SK-N-MC (cell line): Measurements from ENCODE around the gene ZNF410.
A peak's percentile ranks its signal among the peaks of the same experiment; 100 is the strongest.
"Not testable (repeated sequence)": the region's sequence is repeated elsewhere in the genome, so short reads cannot be mapped to it uniquely, and the experiment has no call there.

Experiments used
- DNase-seq: peaks from one replicate; pipeline ENCODE4 v3.0.0-alpha.2; 2011; ENCODE audit warnings: low read depth, low spot score
- H3K27ac ChIP-seq: fragments of 200-600 bp; sonication (generic); 2 replicates; pipeline ENCODE4 v1.5.1; 2016; ENCODE audit warnings: mixed run types
- H3K36me3 ChIP-seq: fragments of 200-600 bp; sonication (generic); 2 replicates; pipeline ENCODE4 v1.6.1; 2017; ENCODE audit warnings: antibody characterized with exemption, low read length, mixed read lengths; ENCODE audit not compliant: insufficient read depth
- H3K4me3 ChIP-seq: fragments of 200-600 bp; sonication (generic); 2 replicates; pipeline ENCODE4 v1.5.1; 2016
- H3K9ac ChIP-seq: fragments of 200-600 bp; sonication (generic); 2 replicates; pipeline ENCODE4 v1.8.0; 2017; ENCODE audit warnings: mixed run types, mixed read lengths; ENCODE audit not compliant: insufficient read length
- H3K9me3 ChIP-seq: fragments of 200-600 bp; sonication (generic); 2 replicates; pipeline ENCODE4 v1.6.1; 2017; ENCODE audit warnings: low read depth, mild to moderate bottlenecking, antibody characterized with exemption, low read length, moderate library complexity, mixed read lengths
- EZH2 ChIP-seq: fragments of 200-600 bp; sonication (generic); IDR thresholded peaks from one replicate; pipeline ENCODE4 v1.6.1; 2017; ENCODE audit warnings: antibody characterized with exemption
- FOXP2 ChIP-seq: optimal IDR thresholded peaks from 2 replicates; pipeline ENCODE3; 2011; ENCODE audit warnings: mild to moderate bottlenecking, moderate library complexity; ENCODE audit not compliant: insufficient read depth; ENCODE audit errors: extremely low read length, control extremely low read depth
- POLR2AphosphoS5 ChIP-seq: IDR thresholded peaks from 2 replicates; pipeline ENCODE4 v1.6.1; 2012; ENCODE audit warnings: mild to moderate bottlenecking, low read depth, low read length, borderline replicate concordance

ZNF410 gene

GRCh38 chr14:73888971-73889370 is 2.3 kb downstream of the ZNF410 start:
- TF ChIP-seq POLR2AphosphoS5 (no peak), FOXP2 (no peak), EZH2 (no peak)
- peaks cover 26% of the 10 kb centered on the region for H3K36me3 ChIP-seq
- DNase-seq = no peak
- no peaks in the 10 kb centered on the region for H3K9me3 ChIP-seq
- H3K9ac ChIP-seq = peak overlapping the region; percentile 96
- peak overlapping the region; percentile 49; the same call in 1 of the 2 replicates for H3K27ac ChIP-seq
- H3K4me3 ChIP-seq = peak overlapping the region; percentile 81

GRCh38 chr14:73889376-73889775 is 2.7 kb downstream of the ZNF410 start:
- Histone ChIP-seq H3K4me3 (no peak overlapping the region), H3K27ac (no peak overlapping the region), H3K9me3 (no peaks in the 10 kb centered on the region), H3K9ac (no peak overlapping the region), H3K36me3 (peaks cover 30% of the 10 kb centered on the region)
- DNase-seq = no peak
- TF ChIP-seq FOXP2 (no peak), EZH2 (no peak), POLR2AphosphoS5 (no peak)

GRCh38 chr14:73894180-73894687 is 7.6 kb downstream of the ZNF410 start:
- H3K9ac ChIP-seq, H3K27ac ChIP-seq, DNase-seq, H3K9me3 ChIP-seq, H3K4me3 ChIP-seq: not testable (repeated sequence)
- peaks cover 70% of the 10 kb centered on the region for H3K36me3 ChIP-seq

GRCh38 chr14:73895939-73896338 is 9.3 kb downstream of the ZNF410 start:
- TF ChIP-seq FOXP2 (no peak), POLR2AphosphoS5 (no peak), EZH2 (no peak)
- Histone ChIP-seq H3K9me3 (no peaks in the 10 kb centered on the region), H3K4me3 (no peak overlapping the region), H3K27ac (no peak overlapping the region), H3K36me3 (peaks cover 82% of the 10 kb centered on the region), H3K9ac (no peak overlapping the region)
- DNase-seq = no peak

GRCh38 chr14:73896521-73896920 is 9.9 kb downstream of the ZNF410 start:
- no peak for DNase-seq

GRCh38 chr14:73903028-73903427 is 16.4 kb downstream of the ZNF410 start:
- Histone ChIP-seq H3K36me3 (peaks cover 73% of the 10 kb centered on the region), H3K4me3 (no peak overlapping the region)

More at GRCh38 chr14:73896521-73896920, 9.9 kb downstream of the ZNF410 start:
- Histone ChIP-seq H3K36me3 (peaks cover 83% of the 10 kb centered on the region), H3K27ac (no peak overlapping the region), H3K9ac (no peak overlapping the region), H3K4me3 (no peak overlapping the region), H3K9me3 (no peaks in the 10 kb centered on the region)
- TF ChIP-seq POLR2AphosphoS5 (no peak), FOXP2 (no peak), EZH2 (no peak)

GRCh38 chr14:73909681-73910080 is 23.0 kb downstream of the ZNF410 start:
- no peak overlapping the region for H3K27ac ChIP-seq
- DNase-seq = no peak
- no peak overlapping the region for H3K9ac ChIP-seq
- no peaks in the 10 kb centered on the region for H3K9me3 ChIP-seq
- H3K36me3 ChIP-seq = peaks cover 85% of the 10 kb centered on the region
- TF ChIP-seq POLR2AphosphoS5 (no peak), FOXP2 (no peak), EZH2 (no peak)
- no peak overlapping the region for H3K4me3 ChIP-seq

More at GRCh38 chr14:73903028-73903427, 16.4 kb downstream of the ZNF410 start:
- Histone ChIP-seq H3K9ac (no peak overlapping the region), H3K9me3 (no peaks in the 10 kb centered on the region), H3K27ac (no peak overlapping the region)
- DNase-seq = no peak
- TF ChIP-seq POLR2AphosphoS5 (no peak), EZH2 (no peak), FOXP2 (no peak)

GRCh38 chr14:73913256-73913655 is 26.6 kb downstream of the ZNF410 start:
- no peak for TF ChIP-seq FOXP2
- no peak for TF ChIP-seq POLR2AphosphoS5
- no peak for TF ChIP-seq EZH2
- H3K9me3 ChIP-seq = no peaks in the 10 kb centered on the region
- no peak overlapping the region for H3K9ac ChIP-seq
- peaks cover 66% of the 10 kb centered on the region for H3K36me3 ChIP-seq
- H3K4me3 ChIP-seq = no peak overlapping the region
- H3K27ac ChIP-seq = no peak overlapping the region
- no peak for DNase-seq

GRCh38 chr14:73916324-73916723 is 29.7 kb downstream of the ZNF410 start:
- H3K27ac ChIP-seq = no peak overlapping the region
- no peak for TF ChIP-seq FOXP2
- no peak for TF ChIP-seq POLR2AphosphoS5
- TF ChIP-seq EZH2 = no peak
- H3K9ac ChIP-seq = no peak overlapping the region
- no peak overlapping the region for H3K4me3 ChIP-seq
- H3K9me3 ChIP-seq = no peaks in the 10 kb centered on the region
- peaks cover 64% of the 10 kb centered on the region for H3K36me3 ChIP-seq
- DNase-seq = no peak

- H3K4me3 ChIP-seq, H3K9me3 ChIP-seq, DNase-seq, H3K9ac ChIP-seq, H3K27ac ChIP-seq: not testable (repeated sequence)
- peaks cover 67% of the 10 kb centered on the region for H3K36me3 ChIP-seq
Measured at GRCh38 chr14:73919457-73919856, 32.8 kb downstream of the ZNF410 start.
